ENCODE measurements around the gene PSTPIP1. TPM values are rescaled to one million over a fixed set of nuclear protein-coding genes. Genes with fewer than 3 reads are reported as not detected.

The PSTPIP1 gene
- total RNA-seq, 4 donors from 2014 or later, result 0.57 to 9.9 (median 5.3) TPM

DNA sequence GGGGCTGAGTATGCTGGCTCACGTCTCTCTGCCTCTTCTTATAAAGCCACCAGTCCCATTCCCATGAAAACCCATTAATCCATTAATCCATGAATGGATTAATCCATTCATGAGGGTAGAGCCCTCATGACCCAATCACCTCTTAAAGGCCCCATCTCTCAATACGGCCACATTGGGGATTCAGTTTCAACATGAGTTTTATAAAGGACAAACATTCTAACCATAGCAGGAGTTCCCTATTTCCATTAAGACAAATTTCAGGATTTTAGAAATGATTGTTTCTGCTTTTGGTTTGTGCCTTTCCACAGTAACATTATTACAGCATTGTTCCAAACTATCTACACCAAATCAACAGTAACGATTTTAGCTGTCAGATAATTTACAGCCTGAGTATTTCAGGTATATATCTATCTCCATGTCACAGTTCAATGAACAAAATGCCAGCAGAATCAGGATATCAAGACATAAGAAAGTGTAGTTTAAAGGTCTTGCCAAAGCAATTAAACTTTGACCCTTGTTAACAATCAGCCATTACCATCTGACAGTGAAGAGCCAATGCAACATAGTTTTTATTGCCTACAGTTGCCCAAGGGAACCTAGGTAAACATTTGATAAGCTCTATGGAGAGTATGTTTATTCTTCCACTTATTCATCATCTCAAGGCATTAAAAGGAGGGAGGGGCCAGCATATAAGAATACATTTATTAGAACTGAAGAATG is 72.2 kb downstream of the PSTPIP1 start:
- no peak for DNase-seq
- WGBS, 2 donors, result 52 to 56% methylated on average over 3 of the region's 3 CpGs
- intact Hi-C loops (cut with DNase I), result no loop called here
- H3K4me3 ChIP-seq, result no peak overlapping the region
- H3K9me3 ChIP-seq, result no peaks in the 10 kb centered on the region
- H3K27ac ChIP-seq, result peak overlapping the region; percentile 30 to 60 (median 45)
- TF ChIP-seq CTCF (IDR thresholded peaks at IDR 0.05), result no peak
- no peak for TF ChIP-seq POLR2A (IDR thresholded peaks at IDR 0.05)
- no peaks in the 10 kb centered on the region for H3K36me3 ChIP-seq
- peaks cover 21 to 73% (median 23%) of the 10 kb centered on the region in 3 donors for H3K4me1 ChIP-seq
- H3K27me3 ChIP-seq, result no peaks in the 10 kb centered on the region

GRCh38 chr15:77067691-77068367 is 72.9 kb downstream of the PSTPIP1 start:
- no peak for DNase-seq
- peaks cover 21 to 70% (median 23%) of the 10 kb centered on the region in 3 donors for H3K4me1 ChIP-seq
- H3K4me3 ChIP-seq, result no peak overlapping the region
- H3K9me3 ChIP-seq, result no peaks in the 10 kb centered on the region
- no peak for TF ChIP-seq CTCF (IDR thresholded peaks at IDR 0.05)
- TF ChIP-seq POLR2A (IDR thresholded peaks at IDR 0.05), result no peak
- intact Hi-C loops (cut with DNase I), result no loop called here
- H3K27me3 ChIP-seq, result no peaks in the 10 kb centered on the region
- no peaks in the 10 kb centered on the region for H3K36me3 ChIP-seq
- WGBS, 2 donors, result 53 to 54% methylated on average over 3 of the region's 3 CpGs
- H3K27ac ChIP-seq, result peak overlapping the region; percentile 31 to 64 (median 55)

GRCh38 chr15:77068633-77069032 is 73.7 kb downstream of the PSTPIP1 start:
- Histone ChIP-seq H3K9me3 (no peaks in the 10 kb centered on the region), H3K27me3 (peaks cover 0 to under 1% (median 0%) of the 10 kb centered on the region in 4 donors), H3K36me3 (no peaks in the 10 kb centered on the region), H3K27ac (no peak overlapping the region), H3K4me1 (peaks cover 21 to 66% (median 23%) of the 10 kb centered on the region in 3 donors), H3K4me3 (no peak overlapping the region)
- intact Hi-C loops (cut with DNase I), result no loop called here
- WGBS, 2 donors, result 80 to 89% methylated on average over 7 of the region's 7 CpGs
- TF ChIP-seq POLR2A (IDR thresholded peaks at IDR 0.05), result no peak
- TF ChIP-seq CTCF (IDR thresholded peaks at IDR 0.05), result no peak
- no peak for DNase-seq

- Histone ChIP-seq H3K4me1 (peaks cover 21 to 56% (median 23%) of the 10 kb centered on the region in 3 donors), H3K9me3 (no peaks in the 10 kb centered on the region), H3K27ac (peak overlapping the region; percentile 84 to 97 (median 92)), H3K36me3 (no peaks in the 10 kb centered on the region), H3K4me3 (peak overlapping the region; percentile 69 to 98 (median 95)), H3K27me3 (peaks cover 0 to 4% (median 0%) of the 10 kb centered on the region in 4 donors)
- no peak for TF ChIP-seq POLR2A (IDR thresholded peaks at IDR 0.05)
- no peak for TF ChIP-seq CTCF (IDR thresholded peaks at IDR 0.05)
- WGBS, 2 donors, result 22 to 23% methylated on average over 13 of the region's 13 CpGs
- intact Hi-C loops (cut with DNase I), result no loop called here
- DNase-seq, result no peak
Observed at GRCh38 chr15:77069521-77070121, 74.7 kb downstream of the PSTPIP1 start.

- H3K36me3 ChIP-seq, result no peaks in the 10 kb centered on the region
- intact Hi-C loops (cut with DNase I), result no loop called here
- TF ChIP-seq CTCF (IDR thresholded peaks at IDR 0.05) (peak in 1 of 6 experiments; percentile 3), POLR2A (IDR thresholded peaks at IDR 0.05) (no peak)
- 0% methylated on average over 9 to 16 of the region's 18 CpGs for WGBS, 2 donors
- peak overlapping the region; percentile 69 to 98 (median 95) for H3K4me3 ChIP-seq
- peaks cover 21 to 51% (median 23%) of the 10 kb centered on the region in 3 donors for H3K4me1 ChIP-seq
- H3K27me3 ChIP-seq, result peaks cover 0 to 5% (median 0%) of the 10 kb centered on the region in 4 donors
- H3K27ac ChIP-seq, result peak overlapping the region; percentile 84 to 97 (median 92)
- no peaks in the 10 kb centered on the region for H3K9me3 ChIP-seq
- DNase-seq, result no peak
Observed at GRCh38 chr15:77070180-77070494, 75.2 kb downstream of the PSTPIP1 start.

All from esophagus squamous epithelium (tissue), 5 donors.